Retina (tissue), 1 donor: Measurements from ENCODE around the gene RGL4.
"Not testable (repeated sequence)": the region's sequence is repeated elsewhere in the genome, so short reads cannot be mapped to it uniquely, and the experiment has no call there.

Experiments used
- DNase-seq: peaks from one replicate; pipeline ENCODE4 v3.0.0-alpha.2; 2016

RGL4 gene, protein sequence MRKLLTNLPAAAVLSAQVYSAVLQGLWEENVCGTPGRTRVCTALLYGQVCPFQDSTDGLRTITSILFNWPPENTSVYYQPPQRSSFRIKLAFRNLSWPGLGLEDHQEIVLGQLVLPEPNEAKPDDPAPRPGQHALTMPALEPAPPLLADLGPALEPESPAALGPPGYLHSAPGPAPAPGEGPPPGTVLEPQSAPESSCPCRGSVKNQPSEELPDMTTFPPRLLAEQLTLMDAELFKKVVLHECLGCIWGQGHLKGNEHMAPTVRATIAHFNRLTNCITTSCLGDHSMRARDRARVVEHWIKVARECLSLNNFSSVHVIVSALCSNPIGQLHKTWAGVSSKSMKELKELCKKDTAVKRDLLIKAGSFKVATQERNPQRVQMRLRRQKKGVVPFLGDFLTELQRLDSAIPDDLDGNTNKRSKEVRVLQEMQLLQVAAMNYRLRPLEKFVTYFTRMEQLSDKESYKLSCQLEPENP

DNA sequence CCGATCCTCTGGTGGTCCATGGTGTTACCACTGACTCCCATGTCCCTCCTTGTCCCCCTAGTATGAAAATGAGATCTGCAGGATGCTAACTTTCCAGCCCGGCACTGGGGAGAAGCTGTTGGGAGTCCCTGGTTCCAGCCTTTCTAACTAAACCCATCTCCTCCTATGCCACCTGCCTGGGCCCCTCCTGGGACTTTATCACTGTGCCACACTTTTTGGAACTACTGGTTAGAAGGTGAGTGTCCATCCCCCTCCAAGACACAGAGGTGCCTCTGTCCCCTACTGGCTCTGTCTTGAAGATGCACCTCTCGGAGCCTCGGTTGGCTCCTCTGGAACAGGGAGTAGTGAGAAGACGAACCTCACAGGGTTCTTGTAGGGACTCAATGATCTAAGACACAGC is at the start of gene RGL4:
RGL4 (plus strand) TSS at position 301 of the 400 bp plus-strand sequence. CDS start 1,018 bp downstream, outside the sequence.
- no peak for DNase-seq

DNA sequence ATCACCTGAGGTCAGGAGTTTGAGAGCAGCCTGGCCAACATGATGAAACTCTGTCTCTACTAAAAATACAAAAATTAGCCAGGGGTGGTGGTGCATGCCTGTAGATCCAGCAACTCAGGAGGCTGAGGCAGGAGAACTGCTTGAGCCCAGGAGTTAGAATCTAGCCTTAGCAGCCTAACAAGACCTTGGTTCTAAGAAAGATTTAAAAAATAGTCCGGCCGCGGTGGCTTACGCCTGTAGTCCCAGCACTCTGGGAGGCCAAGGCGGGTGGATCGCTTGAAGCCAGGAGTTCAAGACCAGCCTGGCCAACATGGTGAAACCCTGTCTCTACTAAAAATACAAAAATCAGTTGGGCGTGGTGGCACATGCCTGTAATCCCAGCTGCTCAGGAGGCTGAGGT is 44.3 kb upstream of the RGL4 start:
- not testable (repeated sequence) for DNase-seq

DNA sequence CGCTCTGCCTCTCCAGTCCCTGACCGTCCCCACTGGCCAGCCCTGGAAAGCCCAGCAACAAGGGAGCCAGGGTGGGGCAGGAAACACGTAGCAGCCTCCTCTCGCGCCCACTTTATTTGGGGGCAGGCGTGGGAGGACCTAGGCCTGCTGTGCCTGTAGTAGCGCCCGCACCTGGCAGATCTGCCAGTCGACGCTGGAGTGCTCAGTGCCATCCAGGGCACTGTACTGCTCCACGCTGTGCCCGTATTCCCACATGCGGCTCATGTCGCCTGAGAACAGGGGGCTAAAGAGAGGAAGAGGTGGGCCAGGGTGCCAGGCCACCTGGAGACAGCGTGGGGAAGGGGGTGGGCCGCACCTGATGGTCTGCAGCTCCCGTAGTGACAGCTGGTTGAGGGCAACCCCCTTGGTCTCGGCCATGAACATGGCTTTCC is 41.7 kb upstream of the RGL4 start:
- no peak for DNase-seq

DNA sequence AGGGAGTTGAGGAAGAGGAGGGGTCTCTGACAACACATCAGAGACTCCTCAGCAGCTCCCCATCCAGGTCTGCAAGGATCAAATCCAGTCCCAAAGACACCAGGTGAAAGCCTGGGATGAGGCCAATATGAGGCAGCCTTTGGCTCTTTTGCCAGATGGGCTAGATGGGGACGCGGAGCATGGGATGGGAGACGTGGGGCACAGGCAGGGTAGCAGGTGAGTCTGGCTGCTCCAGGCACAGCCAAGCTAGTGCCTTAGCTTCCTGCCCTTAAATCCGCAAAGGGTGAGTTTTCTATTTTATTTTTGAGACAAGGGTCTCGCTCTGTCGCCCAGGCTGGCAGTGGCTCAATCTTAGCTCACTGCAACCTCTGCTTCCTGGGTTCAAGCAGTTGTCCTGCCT is 39.1 kb upstream of the RGL4 start:
- DNase-seq = no peak

DNA sequence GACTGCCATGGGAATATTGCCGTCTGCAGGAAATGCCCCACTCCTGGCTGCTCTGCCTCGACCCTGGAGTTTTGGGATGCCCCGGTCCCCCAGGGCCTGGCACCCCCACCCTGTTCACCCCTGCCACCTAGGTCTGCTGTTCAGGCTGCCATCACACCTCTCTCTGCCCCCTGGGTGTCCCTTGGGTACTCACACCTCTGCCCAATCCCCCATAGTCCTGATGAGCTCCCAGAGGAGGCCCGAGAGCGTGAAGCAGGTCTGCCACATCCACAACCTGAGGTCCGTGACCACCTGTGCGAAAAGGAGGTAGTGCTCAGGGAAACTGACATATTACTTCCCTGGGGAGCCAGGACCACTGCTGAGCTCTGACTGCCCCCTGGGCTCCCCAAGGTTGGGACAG is 38.5 kb upstream of the RGL4 start:
- DNase-seq = no peak

DNA sequence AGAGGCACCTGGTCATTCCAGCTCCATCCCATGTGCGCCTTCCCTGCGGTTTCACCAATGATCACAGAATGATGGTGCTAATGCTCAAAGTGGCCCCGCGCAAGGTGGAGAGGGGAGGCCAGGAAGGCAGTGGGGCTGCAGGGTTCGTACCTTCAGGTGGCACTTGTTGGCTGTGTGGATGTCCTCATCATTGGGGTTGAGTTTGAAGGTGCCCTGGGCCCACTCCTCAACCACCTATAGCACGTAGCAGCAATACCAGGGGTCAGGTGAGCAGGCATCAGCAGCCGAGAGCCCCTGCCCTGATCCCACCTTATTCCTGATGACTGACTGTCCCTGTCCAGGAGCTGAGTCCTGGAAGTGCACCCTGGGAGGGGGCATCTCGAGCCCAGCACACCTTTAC is 38.1 kb upstream of the RGL4 start:
- no peak for DNase-seq

DNA sequence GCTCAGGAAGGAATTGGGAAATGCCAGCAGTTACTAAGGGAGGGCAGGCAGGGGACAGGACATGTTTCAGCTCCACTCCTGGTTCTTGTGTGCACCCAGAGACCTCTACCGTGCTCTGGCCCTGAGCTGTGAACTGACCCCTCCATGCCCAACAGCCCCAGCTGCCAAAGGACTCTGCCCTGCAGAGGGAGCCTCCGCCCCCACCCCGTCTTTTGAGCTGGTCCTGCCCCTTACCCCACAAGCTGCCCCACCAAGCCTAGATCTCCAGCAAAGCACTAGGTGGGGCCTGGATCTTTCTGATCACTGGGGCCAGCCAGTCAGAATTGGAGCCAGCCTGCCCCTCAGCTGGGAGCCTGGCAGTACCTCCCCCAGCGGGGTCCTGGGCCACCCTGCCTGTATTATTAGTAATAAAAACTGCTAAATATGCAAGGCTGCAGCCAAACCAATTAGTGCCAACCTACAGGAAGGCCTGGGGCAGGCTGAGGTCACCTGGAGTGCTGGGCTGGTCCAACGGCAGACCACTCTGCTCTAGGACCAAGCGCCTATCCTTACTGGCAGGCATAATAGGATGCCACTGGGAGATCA is 34.8 kb upstream of the RGL4 start:
- no peak for DNase-seq

DNA sequence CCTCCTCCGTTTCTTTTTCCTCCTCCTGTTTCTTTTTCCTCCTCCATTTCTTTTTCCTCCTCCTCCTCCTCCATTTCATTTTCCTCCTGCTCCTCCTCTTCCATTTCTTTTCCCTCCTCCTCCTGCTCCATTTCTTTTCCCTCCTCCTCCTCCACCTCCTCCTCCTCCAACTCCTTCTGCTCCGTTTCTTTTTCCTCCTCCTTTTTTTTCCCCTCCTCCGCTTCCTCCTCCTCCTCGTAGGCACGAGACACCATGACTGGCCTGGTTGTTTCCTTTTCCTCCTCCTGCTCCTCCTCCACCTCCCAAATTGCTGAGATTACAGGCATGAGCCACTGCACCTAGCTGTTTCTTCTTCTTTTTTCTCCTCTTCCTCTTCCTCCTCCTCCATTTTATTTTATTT is 33.1 kb upstream of the RGL4 start:
- no peak for DNase-seq

DNA sequence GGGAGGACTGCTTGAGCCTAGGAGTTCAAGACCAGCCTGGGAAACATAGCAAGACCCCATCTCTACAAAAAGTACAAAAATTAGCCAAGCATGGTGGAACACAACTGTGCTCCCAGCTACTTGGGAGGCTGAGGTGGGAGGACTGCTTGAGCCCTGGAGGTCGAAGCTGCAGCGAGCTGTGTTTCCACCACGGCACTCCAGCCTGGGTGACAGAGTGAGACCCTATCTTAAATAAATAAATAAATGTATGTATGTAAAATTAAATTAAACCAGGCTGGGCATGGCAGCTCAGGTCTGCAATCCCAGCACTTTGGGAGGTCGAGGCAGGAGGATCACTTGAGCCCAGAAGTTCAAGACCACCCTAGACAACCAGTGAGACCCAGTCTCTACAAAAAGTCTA is 30.4 kb upstream of the RGL4 start:
- DNase-seq = not testable (repeated sequence)

DNA sequence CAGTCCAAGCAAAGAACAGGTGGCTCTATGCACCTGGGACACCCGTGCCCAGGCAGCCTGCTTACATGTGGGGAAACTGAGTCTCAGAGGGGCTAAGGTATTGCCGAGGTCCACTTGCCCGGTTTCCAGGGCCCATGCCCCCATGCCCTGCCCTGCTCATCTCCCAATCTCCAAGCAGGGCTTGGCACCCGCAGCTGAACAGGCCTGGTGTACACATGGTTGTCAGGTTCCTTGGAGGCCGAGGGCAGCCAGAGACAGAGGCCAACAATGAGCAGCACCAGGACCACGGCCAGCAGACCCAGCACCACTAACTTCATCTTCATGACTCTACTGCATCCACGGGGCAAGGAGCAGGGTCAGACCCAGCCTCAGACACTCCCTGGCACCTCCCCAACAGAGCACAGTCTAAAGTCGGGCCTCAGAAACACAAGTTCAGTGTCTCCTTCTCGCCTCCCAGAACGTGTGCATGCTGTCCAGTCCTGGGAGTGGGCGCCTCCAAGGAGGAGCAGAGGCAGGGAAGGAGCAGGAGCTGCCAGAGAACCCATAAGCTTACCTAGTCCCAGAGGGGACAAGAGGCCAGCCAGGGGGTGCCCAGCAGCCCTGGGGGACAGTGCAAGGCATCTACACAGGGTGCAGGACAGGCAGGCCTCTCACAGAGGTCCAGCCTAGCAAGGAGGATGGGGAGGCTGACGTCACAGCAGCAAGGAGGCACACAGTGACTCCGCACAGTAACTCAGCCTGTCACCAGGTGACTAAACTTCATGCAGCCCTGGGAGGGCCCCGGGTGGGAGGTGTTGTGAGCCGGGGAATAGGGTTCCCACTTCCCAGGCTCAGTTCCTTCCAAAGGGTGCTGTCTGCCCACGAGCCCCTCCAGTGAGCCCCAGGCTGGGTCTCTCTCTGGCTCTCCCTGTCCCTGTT is 20.2 kb upstream of the RGL4 start:
- no peak for DNase-seq

DNA sequence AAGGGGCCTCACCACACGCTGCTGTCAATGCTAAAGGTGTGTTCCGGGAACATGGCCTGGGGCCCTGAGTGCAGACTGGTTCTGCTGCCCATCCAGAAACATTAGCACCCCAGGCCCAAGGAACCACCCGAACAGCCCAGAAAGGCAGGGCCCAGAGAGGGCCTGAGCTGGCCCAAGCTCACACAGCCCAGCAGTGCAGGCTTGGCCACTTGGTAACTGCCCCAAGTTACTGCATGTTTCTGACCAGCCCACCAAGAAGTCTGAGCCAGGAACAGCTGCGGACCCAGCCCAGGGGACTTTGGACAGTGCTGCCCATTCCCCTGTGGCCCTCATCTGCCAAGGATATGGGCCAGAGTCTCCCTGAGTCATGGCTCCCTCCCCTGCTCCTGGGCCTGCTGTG is 19.4 kb upstream of the RGL4 start:
- DNase-seq = not testable (repeated sequence)

DNA sequence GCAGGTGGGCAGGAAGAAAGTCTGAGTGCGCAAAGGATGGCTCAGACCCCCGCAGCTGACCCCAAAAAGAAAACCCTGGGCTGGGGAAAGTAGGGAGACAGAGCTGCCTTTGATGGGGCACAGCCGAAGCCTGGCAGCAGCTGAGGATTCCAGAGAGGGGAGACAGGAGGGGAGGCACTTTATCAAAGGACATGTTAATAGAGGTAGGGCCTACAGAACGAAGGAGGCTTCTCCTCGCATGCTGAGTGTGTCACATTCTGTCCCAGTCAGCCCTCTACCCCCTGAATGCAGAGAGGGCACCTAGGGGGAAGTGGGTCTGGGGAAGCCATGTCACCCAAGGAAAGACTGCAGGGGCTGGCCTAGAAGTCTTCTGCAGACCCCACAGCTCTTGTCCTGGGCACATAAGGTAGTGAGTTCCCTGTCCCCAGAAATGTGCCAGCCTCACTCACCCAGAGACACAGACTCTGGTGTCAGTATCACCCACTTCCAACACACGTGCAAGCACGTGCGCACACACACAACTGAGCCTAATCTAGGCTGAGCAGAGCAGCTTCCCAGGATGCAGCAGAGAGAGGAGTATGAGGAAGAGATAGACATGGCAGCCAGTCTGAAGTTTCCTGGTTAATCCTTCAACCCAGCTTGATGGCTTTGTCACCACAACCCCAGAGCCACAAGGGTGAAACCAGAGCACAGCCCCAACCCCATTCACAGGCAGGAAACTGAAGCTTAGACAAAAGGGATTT is 18.3 kb upstream of the RGL4 start:
- not testable (repeated sequence) for DNase-seq

DNA sequence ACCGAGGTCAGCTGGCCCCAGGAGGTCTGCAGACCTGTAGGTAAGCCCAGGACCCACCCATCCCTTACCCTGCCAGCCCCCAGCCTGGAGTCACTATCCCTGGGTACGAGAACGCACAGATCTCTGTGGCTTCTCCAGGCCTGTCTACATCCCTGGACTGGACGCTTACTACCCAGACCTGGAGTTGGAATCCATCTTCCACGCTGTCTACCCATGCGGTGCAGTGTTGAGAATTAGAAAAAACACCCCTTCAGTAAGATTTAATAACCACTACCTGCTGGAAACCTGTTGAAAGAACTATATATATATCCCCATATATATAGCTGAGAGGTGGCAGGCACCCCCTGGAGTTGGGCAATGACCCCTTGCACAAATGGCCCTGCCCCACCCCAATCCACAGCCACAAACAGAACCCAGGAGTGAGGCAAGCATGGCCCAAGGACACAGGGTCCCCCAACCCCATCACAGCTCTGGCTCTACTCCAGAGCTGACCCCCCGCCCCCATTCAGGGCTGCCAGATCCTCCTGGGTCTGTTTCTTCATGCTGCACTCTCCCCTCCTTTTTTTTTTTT is 17.7 kb upstream of the RGL4 start:
- DNase-seq = no peak

DNA sequence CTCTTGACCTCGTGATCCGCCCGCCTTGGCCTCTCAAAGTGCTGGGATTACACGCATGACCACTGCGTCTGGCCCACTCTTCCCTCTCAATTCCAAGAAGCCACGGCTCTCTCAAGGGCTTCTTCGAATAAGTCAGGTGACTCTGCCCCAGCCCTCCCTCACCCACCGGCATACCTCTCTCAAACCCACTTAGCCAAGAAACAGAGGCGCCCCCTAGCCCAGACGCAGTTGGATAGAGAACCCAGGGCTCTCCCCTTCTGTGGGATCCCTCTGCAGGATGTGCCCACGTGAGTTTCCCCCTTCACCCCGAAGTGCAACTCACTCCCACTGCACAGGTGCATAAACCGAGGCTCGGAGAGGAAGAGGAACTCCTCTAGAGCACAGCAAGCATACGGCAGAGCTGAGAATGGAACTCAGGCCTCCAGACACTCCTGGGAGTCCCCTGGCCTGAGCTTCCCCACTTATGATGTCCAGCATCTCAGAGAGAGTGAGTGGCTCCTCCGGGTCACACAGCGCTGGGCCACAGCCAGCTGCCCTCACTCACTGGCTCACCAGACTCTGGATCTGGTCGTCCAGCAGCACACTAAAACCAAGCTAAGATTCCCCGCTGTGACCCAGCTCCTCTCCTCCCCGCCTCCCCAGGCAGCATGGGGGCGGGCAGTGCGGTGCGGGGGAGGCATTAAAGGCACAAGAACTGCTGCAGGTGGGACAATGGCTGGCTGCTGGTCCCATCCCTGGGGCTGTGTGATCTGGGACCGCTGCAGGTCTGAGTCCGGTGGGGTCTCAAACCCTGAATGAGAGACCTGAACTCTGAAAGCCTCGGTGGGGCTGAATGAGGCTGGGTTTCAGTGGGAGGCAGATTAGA is 16.8 kb upstream of the RGL4 start:
- no peak for DNase-seq

DNA sequence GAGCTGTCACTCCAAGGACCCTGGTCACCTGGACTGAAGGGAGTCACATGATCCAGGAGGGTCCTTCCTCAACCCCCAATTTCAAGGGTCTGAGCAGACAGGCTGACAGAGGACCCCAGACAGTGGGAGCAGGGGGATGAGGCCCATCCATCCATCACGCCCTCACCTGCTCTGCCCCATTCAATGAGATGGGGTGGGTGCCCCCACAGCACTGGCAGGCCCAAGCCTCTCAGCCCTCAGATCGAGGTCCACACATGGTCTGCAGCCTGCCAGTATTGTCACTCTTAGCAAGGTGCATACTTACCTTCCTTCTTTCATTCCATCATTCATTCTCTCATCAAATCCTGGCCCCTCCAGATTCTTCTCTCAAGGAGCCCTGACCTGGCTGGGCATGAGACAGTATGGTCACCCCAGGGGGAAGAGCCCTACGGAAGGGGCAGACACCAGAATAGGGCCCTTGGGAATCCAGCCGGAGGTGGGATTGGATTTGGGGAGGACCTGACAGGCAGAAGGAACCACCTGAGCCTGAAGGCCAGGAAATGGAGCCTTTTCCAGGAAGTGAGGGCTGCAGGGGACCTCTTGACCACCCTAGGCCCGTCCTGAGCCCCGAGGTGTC is 15.8 kb upstream of the RGL4 start:
- not testable (repeated sequence) for DNase-seq

DNA sequence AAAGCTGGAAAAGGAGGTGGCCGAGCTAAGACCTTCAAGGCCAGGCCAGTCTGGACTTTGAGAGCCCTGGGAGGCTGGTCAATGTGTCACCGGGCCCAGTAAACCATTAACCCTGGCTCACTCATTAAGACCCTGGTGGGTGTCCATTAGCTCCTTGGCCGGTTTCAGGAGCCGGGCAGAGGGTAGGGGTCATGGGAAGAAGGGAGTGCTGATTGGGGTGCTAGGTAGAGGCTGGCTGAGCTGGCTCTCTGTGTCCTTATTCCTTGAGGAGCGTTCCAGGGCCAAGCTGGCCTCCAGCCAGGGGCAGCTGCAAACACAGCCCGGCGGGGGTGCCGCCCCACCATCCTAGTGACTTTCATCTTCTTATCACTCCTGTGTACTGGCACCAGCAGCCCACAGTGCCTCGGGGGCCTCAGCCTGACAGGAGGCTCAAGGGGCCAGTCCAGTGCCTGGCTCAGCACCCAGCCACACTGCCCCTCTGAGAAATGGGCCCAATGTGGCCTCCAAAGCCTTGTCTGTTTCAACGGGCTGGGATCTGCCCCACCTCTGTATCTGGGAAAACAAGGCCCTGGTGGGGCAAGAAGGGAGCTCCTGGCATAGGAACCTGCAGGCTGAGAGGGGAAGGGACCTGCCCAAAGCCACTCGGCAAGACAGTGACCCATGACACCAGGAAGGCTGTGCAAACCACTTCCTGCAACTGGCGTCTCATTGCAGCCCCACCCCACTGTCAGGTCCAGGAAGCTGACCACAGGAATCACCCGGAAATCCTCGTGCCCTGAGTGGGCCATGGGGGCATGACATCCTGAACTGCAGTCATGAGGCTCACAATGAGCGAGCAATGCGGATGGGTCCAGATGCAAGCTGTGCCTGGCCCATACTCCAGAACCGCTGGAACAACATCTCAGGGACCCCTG is 15.1 kb upstream of the RGL4 start:
- DNase-seq = no peak

DNA sequence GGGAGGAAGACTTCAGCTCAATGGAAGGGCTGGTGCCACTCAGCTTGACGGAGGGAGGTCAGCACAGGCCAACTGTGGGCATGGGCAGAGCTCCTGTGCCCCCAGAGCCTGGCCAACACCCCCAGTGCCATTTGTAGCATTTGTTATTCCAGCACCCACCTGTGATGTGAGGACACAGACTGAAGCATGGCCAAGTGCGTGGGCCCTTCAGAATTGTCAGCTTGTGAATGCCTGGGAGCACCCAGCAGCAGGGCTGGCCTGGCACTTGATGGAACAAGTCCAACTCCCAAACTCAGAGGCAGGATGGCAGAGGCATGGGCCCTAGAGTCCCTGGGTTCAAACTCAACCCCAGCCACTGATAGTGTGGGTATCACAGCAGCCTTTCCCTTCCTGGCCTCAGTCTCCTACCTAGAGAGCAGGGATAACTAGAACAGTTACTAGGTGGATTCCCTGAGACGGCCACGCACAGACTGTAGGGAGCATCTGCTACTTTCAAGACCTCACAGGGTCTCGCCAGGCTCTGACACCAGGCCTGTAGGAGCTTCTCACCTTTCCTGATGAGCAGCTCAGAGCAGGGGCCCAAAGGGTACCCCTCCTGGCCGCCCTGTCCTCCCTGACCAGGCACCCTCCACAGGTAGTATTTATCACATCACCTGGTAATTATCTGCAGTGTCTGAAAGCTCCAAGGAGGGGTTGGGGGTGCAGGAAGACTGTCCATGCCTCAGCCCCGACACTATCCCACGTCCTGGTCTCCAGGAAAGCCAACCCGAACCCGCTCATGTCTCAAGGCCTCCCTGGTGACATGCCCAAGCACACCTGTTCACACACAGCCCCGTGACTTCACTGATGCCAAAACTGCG is 13.7 kb upstream of the RGL4 start:
- DNase-seq = not testable (repeated sequence)

DNA sequence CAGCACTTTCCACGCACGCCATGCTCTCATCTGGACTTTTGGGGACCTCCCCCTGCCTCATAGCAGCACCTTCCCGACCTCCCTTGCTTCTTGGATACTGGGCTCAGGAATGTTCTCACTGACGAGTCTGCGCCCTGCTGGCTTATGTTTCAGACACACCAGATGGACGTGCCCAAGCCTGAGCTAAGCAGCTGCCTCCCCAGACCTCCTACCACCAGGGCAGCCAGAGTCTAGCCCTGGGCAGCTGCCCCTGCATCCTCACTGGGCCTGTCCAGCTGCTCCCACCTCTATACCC is 13.2 kb upstream of the RGL4 start:
- no peak for DNase-seq

DNA sequence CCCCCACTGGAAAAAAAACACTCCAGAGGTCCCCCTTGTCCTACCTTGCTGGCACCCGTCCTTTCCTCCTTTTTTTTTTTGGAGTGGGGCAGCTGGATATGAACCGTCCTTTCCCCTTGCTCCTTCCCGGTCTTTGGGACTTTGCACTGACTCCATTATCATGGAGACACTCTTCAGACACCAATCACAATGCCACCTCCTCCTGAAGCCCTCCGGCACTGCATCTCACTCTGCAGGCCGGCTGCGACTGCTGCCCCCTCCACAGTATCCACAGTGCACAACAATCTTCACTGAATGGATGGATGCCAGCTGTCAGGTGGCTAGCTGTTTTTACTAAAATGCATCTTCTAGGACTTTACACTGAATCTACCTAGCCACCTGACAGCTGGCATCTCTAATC is 12.7 kb upstream of the RGL4 start:
- DNase-seq = no peak
